Measurements from ENCODE around the gene PIP4K2A. TPM values are rescaled to one million over a fixed set of nuclear protein-coding genes. Genes with fewer than 3 reads are reported as not detected.

Gene PIP4K2A
- total RNA-seq, 1 donor from 2014 or later: 17.9 TPM

- Histone ChIP-seq H3K36me3 (ENCODE audit: control insufficient read depth, insufficient read depth, low read length) (no peaks in the 10 kb centered on the region), H3K27me3 (ENCODE audit: control insufficient read depth, insufficient read depth, low read length) (no peaks in the 10 kb centered on the region), H3K4me3 (ENCODE audit: low read depth, low read length) (no peak overlapping the region)
- no peak for FAIRE-seq
- TF ChIP-seq CTCF (IDR thresholded peaks at IDR 0.05; ENCODE audit: insufficient read depth, low read length, severe bottlenecking): no peak
- DNase-seq (ENCODE audit: low read depth): no peak
These were observed 71.3 kb downstream of the PIP4K2A start for GRCh38 chr10:22643116-22643515.

GRCh38 chr10:22641743-22642142 is 72.6 kb downstream of the PIP4K2A start:
- Histone ChIP-seq H3K36me3 (ENCODE audit: control insufficient read depth, insufficient read depth, low read length) (no peaks in the 10 kb centered on the region), H3K4me3 (ENCODE audit: low read depth, low read length) (no peak overlapping the region), H3K27me3 (ENCODE audit: control insufficient read depth, insufficient read depth, low read length) (no peaks in the 10 kb centered on the region)
- FAIRE-seq (no peak), DNase-seq (ENCODE audit: low read depth) (no peak)
- no peak for TF ChIP-seq CTCF (IDR thresholded peaks at IDR 0.05; ENCODE audit: insufficient read depth, low read length, severe bottlenecking)

- Histone ChIP-seq H3K4me3 (ENCODE audit: low read depth, low read length) (no peak overlapping the region), H3K36me3 (ENCODE audit: control insufficient read depth, insufficient read depth, low read length) (no peaks in the 10 kb centered on the region), H3K27me3 (ENCODE audit: control insufficient read depth, insufficient read depth, low read length) (no peaks in the 10 kb centered on the region)
- TF ChIP-seq CTCF (IDR thresholded peaks at IDR 0.05; ENCODE audit: insufficient read depth, low read length, severe bottlenecking): no peak
- no peak for DNase-seq (ENCODE audit: low read depth)
- no peak for FAIRE-seq
These were observed 74.0 kb downstream of the PIP4K2A start for GRCh38 chr10:22640359-22640758.

GRCh38 chr10:22638863-22639262 is 75.5 kb downstream of the PIP4K2A start:
- Histone ChIP-seq H3K27me3 (ENCODE audit: control insufficient read depth, insufficient read depth, low read length) (no peaks in the 10 kb centered on the region), H3K4me3 (ENCODE audit: low read depth, low read length) (no peak overlapping the region), H3K36me3 (ENCODE audit: control insufficient read depth, insufficient read depth, low read length) (no peaks in the 10 kb centered on the region)
- FAIRE-seq (no peak), DNase-seq (ENCODE audit: low read depth) (no peak)
- no peak for TF ChIP-seq CTCF (IDR thresholded peaks at IDR 0.05; ENCODE audit: insufficient read depth, low read length, severe bottlenecking)

- Histone ChIP-seq H3K4me3 (ENCODE audit: low read depth, low read length) (no peak overlapping the region), H3K36me3 (ENCODE audit: control insufficient read depth, insufficient read depth, low read length) (no peaks in the 10 kb centered on the region), H3K27me3 (ENCODE audit: control insufficient read depth, insufficient read depth, low read length) (no peaks in the 10 kb centered on the region)
- no peak for FAIRE-seq
- no peak for DNase-seq (ENCODE audit: low read depth)
- TF ChIP-seq CTCF (IDR thresholded peaks at IDR 0.05; ENCODE audit: insufficient read depth, low read length, severe bottlenecking): no peak
These were observed 76.9 kb downstream of the PIP4K2A start for GRCh38 chr10:22637491-22637890.

- Histone ChIP-seq H3K36me3 (ENCODE audit: control insufficient read depth, insufficient read depth, low read length) (no peaks in the 10 kb centered on the region), H3K4me3 (ENCODE audit: low read depth, low read length) (no peak overlapping the region), H3K27me3 (ENCODE audit: control insufficient read depth, insufficient read depth, low read length) (no peaks in the 10 kb centered on the region)
- no peak for TF ChIP-seq CTCF (IDR thresholded peaks at IDR 0.05; ENCODE audit: insufficient read depth, low read length, severe bottlenecking)
- DNase-seq (ENCODE audit: low read depth) (no peak), FAIRE-seq (no peak)
These were observed 78.7 kb downstream of the PIP4K2A start for GRCh38 chr10:22635650-22636049.

Data from bronchial epithelial cell (primary cell).